IPS DF 19.7 (cell line): ENCODE results near the gene FCGBP.
"Not testable (repeated sequence)": the region's sequence is repeated elsewhere in the genome, so short reads cannot be mapped to it uniquely, and the experiment has no call there.

Source experiments
- DNase-seq: peaks from one replicate; pipeline ENCODE4 v3.0.0-alpha.2; 2013; ENCODE audit warnings: low read depth, low spot score

The FCGBP gene

DNA sequence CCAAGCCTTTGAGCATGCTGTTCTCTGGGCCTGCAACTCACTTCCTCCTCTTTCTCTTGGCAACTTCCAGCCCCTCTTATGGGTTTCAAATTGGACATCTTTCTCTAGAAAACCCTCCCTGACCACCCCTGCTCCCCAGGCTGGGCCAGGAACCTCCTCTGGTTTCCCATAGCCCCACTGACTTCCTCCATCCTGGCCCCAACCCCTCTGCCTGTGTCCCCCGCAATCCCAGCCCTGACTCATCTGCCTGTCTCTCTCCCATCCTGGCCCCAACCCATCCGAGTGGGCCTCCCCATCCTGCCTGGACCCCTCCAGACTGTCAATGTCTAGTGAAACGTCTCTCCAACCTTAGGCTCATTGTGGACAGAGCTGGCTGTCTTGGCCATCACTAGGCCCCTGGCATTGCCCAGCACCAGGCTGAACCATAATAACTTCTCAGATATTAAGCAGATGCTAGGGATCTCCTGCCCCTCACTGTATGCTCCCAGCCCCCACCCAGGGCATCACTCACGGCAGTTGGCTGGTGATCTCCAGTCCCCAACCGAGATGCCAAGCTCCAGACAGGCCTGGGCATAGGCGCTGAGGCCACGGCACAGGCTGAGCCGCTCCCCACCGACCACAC, 16.8 kb downstream of the FCGBP start:
- DNase-seq, result no peak

DNA sequence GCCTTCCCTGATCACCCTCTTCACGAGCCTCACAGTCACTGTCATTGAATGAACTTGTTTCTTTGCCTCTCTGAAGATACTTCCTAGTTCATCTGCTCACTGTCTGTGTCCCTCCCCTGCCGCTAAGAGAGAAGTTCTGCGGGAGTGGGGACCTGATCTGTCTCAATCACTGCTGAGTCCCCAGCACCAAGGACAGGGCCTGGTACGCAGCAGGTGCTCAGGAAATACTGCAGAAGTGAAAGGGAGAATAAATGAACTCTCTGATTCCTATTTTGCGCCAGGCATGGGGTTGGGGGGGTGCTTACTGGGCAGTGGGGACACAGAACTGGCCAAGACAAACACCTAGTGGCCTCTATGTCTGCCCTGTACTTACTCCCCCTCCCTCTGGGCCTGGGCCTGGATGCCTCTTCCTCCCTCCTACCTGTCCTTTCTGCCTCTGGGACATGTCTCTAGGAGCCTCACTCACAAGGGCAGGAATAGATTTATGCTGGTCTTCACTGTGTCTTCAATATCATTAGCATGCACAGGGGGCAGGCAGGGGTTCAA, 17.5 kb downstream of the FCGBP start:
- no peak for DNase-seq

DNA sequence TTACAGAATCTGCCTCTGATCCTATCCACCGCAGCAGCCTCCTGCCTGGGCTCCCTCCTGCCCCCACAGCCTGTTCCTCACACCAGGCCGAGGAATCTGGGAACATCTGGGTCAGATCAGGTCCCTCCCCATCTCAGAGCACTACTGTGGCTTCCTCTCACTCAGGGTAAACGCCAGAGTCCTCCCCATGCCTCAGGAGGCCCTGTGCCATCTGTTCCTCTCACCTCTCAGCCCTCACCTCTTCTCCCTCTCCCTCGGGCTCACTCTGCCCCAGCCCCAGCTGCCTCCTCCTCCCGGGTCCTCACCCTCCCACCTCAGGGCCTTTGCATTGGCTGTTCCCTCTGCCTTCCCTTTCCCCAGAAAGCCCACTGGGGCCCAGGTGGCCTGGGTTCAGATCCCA, 18.2 kb downstream of the FCGBP start:
- no peak for DNase-seq

DNA sequence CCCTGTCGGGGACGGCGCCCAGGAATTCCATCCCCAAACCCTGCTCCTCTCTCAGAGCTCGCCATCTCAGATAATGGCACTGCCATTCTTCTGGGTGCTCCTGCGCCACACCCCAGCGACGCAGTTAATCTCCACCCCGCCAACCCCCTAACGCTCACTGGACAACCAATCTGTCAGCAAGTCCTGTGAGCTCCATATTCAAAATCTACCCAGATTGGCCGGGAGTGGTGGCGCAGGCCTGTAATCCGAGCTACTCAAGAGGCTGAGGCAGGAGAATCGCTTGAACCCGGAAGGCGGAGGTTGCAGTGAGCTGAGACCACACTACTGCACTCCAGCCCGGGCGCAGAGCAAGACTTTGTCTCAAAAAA, 18.6 kb downstream of the FCGBP start:
- no peak for DNase-seq

DNA sequence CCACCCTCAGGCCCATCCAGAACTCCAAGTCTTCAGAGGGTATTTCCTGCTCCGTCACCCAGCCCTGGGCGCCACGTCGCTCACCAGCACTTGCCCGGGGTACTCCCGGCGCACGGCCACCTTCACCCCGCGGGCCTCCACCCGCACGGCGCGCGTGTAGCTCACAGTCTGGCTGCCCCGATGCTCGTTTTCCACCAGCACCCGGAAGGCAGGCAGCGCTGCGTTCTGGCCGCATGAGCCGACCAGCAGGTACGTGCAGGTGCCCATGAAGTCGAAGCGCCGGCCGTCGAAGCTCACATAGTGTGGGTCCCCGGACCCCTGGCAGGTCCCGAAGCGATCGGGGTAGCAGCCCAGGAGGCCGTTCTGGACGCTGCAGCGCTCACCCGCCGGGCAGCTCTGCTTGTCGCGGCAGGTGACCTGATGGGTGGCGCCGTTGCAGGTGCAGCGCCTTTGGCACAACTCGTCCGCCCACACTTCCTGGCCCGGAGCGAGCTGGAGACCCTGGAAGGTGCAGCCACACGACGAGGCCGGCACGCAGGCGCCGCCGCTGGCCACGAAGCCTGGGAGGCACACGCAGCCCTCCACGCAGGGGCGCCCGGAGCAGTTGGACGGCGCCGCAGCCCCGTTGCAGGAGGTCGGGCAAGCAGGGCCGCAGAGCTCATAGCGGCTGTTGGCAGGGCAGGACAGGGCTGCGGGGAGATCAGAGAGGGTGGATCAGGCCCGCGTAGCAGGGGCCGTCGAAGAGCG, 19.2 kb downstream of the FCGBP start:
- DNase-seq, result no peak

DNA sequence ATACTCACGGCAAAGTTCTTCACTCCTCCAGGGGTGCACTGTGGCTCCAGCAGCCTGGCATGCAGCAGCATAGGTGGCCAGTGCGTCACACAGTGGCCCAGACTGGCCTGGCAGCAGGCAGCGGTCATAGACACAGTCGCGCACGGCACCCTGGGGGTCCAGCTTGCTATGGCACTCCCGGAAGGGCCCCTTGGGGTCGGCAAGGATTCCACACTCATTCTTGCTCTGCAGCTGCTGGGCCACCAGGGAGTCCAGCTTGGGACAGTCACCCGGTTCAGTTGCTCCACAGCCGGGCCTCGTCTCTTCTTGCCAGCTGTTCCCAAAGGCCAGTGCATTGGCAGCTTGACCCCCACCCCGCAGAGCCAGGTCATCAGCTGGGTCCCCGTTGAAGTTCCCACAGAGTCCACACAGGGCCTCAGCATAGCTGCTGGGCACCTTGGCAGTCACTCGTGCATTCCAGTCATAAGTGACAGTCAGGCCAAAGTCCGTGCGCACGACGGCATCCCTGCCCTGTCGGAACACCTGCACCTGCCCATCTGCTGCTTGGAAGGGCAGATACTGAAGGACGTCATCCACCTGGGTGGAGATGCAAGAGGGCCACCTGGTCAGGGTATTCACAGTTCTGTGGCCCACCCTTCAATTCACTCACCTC, 20.6 kb downstream of the FCGBP start:
- DNase-seq, result no peak

DNA sequence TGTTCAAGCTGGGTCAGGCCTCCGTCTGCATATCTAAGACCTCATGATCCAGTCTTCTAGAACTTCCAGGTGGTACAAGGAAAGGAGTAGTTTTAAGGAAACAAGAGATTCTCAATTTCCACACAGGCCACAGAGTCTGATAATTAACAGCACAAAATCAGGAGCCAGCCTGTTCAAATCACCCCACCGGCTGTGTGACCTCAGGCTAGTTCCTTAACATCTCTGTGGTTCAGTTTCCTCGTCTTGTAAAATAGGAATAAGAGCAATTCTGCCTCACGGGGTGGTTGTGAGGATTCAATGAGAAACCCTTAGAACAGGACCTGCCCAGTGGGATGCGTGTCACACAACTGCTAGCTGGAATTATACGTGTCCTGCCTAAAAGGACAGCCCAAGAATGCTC, 25.6 kb downstream of the FCGBP start:
- DNase-seq, result no peak

DNA sequence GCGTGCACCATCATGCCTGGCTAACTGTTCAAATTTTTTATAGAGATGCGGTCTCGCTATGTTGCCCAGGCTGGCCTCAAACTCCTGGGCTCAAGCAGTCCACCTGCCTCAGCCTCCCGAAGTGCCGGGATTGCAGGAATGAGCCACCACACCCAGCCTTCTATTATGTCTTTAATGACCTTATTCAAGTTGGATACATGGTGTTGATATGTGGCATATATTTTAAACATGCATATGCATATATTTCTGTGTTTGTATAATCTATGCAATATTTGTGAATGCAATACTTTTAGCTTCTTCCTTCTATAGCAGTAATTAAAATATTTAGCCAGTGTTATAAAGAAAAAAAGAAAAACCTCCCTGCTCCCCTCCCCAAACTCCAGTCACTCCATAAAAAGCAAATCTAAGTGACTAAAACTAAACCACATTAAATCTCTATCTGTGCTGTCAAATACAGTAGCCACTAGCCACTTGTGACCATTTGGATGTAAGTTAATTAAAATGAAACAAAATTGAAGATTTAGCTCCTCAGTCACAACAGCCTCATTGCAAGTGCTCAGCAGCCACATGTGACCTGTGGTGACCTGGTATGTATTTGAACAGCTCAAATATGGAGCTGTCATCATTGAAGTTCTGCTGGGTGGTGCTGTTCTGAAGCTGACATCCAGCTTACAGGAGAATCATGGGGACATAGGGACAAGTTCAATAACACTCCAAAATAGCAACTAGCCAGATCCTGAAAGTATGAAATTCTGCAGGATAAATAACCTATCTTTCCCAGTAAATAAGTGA, 27.4 kb downstream of the FCGBP start:
- DNase-seq, result no peak

DNA sequence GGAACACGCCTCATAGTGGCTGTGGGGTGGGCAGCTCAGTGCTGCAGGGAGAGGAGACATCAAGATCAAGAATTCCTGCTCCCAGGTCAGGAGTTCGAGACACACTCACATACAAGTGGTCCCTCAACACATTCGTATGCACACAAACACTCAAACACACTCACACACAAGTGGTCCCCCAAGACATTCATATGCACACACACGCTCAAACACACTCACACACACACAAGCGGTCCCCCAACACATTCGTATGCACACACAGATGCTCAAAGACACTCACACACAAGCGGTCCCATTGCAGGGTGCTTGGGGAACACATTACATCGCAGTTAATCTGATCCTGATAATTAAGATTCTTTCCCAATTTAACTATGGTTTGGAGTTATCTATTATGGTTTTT, 28.2 kb downstream of the FCGBP start:
- no peak for DNase-seq

DNA sequence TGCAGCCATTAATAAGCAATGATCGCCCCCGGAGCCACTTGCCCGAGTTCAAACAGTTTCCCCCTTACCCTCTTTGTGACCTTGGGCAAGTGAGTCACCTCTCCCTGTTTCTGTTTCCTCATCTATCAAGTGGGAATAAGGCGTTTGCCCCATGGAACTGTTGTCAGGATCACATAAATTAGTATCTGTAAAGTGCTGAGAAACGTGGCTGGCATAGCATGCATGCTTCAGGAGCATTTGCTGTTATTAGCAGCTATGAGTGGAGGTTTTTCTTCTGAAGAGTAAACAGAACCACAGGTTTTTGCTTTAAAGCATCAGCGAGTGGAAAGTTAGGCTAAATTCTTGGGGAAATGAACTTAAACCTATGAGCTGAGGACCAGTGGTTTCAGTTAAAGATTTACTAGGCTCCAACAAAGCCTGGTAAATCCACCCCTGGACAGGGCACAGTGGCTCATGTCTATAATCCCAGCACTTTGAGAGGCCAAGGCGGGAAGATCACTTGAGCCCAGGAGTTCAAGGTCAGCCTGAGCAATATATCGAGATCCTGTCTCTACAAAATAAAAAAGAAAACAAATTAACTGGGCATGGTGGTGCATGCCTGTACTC, 30.8 kb downstream of the FCGBP start:
- DNase-seq, result not testable (repeated sequence)

DNA sequence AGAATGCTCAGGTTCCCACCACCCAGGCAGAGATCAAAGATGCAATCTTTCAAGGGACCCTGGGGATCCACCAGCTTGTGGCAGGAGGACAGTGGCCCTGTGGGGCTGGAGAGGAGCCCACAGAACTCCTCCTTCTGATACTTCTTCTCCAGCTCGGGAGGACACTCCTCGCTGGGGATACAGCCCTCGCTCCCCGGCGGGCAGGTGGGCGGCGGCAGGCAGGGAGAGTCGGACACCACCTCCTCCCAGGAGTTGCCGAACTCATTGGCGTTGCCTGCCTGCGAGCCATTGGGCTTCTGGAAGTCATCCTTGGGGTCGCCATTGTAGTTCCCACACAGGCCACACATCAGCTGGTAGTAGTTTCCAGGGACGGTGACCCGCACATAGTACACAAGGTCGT, 32.1 kb downstream of the FCGBP start:
- not testable (repeated sequence) for DNase-seq

DNA sequence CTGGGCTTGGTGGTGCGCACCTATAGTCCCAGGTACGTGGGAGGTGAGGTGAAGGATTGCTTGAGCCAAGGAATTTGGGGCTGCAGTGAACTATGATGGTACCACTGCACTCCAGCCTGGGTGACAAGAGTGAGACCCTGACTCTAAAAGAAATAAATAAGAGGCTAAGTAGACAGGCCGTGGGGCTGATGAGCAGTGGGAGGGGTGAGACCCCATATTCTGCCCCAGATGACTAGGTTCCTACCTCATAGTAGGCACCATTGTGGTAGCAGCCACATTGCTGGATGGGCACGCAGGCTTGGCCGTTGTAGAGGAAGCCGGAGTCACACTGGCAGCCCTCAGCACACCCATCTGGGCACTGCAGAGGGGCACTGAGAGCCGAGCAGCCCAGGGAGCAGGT, 32.8 kb downstream of the FCGBP start:
- not testable (repeated sequence) for DNase-seq

DNA sequence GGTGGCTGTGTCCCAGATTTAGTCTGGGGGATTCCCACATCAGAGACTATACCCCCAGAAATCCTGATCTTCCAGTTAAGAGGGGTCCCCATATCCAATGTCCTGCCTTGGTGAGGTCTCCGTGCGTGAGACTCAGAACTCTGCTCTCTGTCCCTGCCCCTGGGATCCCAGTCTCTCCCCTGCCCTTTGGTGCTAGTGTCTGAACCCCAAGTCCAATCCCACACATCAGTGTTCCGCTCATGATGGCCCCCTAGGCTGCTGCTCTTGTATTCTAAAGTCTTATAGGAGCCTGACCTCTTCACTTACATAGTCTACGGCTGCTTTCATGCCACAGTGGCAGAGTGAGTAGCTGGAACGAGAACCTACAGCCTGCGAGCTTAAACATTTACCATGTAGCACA, 35.6 kb downstream of the FCGBP start:
- DNase-seq, result not testable (repeated sequence)

DNA sequence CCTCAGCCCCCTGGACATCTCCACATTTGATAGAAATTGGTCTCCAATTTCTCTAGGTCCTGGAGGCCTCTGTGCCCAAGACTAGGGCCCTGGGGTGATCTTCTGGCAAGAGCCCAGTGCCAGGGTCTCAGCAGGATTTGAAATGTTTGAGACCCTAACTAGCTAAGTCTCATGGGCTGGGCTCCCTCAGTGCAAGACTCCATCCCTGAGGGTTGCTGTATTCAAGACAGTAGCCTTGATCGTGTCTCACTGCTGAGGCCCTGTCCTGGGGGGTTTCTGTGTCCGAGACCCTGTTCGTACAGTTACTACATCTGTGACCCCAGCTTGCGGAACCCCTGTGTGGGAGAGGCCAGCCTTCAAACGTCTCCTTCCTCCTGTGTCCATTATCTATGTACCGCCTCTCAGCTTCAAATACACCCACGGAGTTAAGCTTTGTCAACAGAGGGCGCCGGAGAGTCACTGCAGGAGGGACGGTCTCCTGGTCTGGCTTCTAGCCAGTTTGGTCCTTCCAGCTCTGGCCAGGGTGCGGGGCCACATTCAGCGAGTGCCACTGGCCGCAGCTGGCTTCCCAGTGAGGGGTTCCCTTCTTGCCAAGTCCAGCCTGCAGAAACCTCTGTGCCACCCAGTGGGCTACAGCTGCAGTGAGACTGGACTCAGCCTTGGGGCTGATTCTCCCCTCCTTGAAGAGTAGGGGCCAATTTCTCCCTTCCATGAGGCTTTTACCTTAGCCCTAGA, 36.8 kb downstream of the FCGBP start:
- DNase-seq, result not testable (repeated sequence)

DNA sequence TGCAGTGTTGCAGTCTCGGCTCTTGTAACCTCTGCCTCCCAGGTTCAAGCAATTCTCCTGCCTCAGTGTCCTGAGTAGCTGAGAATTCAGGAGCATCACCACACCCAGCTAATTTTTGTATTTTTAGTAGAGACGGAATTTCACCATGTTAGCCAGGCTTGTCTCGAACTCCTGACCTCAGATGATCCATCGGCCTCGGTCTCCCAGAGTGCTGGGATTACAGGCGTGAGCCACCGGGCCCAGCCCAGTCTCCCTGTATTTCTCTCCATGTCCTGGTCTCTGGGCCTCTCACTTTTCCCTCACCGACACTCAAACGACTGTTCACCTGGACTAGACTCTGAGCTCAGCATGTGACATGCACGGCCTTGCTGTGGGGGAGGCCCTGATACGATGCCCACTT, 39.3 kb downstream of the FCGBP start:
- DNase-seq, result not testable (repeated sequence)

DNA sequence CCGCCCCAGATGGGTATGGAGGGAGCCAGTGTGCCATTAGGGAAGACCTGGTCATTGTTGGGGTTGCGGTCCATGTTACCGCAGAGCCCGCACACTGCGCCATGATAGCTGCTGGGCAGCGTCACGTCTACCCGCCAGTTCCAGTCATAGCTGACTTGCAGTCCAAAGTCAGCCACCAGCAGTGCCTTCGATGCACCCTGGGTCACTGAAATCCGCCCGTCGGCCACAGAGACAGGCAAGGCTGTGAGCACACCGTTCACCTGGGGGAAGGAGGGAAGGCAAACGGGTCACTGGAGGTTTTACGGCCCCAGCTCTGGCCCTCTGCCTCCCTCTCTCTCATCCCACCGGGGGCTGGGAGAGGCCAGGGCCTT, 40.2 kb downstream of the FCGBP start:
- DNase-seq, result not testable (repeated sequence)

DNA sequence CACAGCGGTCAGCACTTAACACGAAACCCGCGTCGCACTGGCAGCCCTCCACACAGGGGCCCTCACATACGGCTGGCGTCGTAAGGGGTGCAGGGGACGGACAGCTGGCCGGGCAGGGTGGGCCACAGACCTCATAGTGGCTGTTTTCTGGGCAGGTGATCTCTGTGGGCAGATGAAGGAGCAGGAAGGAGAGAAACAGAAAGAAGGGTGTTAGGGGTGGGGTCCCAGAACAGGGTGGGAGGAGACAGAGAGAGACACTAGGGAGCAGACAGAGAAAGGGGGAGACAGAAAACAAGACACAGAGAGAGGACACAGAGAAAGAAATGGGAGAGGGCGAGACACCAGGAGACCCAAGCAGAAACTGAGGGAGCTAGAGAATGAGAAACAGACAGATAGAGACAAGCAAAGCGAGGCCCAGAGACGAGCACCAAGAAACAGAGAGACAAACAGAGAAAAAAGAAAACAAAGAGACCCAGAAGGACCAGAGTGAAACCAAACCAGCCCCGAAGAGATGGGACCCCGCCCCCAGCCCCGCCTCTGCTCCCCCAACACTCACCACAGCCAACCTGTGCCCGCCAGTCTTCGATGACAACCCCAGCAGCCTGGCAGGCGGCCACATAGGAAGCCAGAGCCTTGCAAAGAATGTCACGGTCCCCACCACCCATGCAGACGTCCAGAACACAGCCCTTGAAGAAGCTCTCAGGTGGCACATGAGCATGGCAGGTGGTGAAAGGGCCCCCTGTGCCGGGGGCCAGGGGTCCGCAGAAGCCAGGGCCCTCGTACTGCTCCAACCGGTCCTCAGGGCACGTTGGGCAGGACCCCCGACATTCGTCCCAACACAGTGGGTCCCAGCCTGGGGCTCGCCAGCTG, 40.8 kb downstream of the FCGBP start:
- not testable (repeated sequence) for DNase-seq

DNA sequence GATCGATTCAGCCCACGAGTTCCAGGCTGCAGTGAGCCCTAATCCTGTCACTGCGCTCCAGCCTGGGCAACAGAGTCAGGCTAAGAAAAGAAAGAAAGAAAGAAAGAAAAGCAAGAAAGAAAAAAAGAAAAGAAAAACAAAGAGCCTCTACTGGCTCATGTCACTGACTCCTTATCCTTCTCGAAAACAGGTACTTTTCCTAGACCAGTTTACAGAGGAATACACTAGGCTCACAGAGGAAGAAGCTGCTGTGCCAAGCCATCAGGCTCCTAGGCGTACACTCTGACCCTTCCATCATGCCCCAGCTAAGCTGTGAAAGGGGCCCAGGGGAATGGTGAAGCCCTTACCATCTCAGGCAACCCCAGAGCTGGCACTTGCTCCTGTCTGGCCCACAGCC, 41.9 kb downstream of the FCGBP start:
- not testable (repeated sequence) for DNase-seq

DNA sequence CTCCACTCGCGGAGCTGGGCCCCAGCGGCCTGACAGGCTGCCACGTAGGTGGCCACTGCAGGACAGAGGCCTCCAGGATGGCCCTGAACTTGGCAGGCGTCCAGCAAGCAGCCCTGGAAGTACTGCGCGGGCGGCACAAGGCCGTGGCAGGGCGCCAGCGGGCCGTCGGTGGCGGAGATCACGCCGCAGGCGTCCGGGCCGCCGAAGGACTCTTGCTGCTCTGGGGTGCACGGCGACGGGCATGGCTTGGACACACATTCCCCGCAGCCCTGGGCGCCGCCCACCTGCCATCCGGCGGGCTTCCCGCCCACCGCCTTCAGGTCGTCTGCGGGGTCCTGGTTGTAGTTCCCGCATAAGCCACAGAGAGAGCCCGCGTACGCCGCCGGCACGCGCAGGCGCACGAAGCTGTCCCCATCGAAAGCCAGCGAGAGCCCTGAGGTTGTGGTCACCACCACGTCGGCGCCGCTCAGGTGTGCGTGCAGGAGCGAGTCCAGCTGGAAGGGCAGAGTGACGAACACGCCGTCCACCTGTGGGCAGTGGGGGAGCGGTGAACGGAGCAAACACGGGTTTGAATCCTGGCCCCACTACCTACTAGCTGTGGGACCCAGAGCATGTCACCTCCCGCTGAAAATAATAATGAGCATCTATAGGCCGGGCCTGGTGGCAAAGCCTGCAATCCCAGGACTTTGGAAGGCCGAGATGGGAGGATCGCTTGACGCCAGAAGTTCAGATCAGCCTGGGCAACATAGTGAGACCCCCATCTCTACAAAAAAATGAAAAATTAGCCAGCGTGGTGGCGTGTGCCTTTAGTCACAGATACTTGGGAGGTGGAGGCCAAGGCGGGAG, 42.6 kb downstream of the FCGBP start:
- DNase-seq, result not testable (repeated sequence)
